Ishikawa (cell line): Measurements from ENCODE around the gene YJEFN3.

ENCODE experiments used
- CEBPB ChIP-seq: IDR thresholded peaks from 2 replicates; pipeline ENCODE4 v1.6.1; 2012
- CREB1 ChIP-seq: IDR thresholded peaks from 2 replicates; pipeline ENCODE4 v1.6.1; 2012; ENCODE audit warnings: low read depth
- EGR1 ChIP-seq: IDR thresholded peaks from 2 replicates; pipeline ENCODE4 v1.6.1; 2012
- EP300 ChIP-seq: IDR thresholded peaks from 2 replicates; pipeline ENCODE4 v1.6.1; 2012; ENCODE audit warnings: borderline replicate concordance
- FOXM1 ChIP-seq: IDR thresholded peaks from 2 replicates; pipeline ENCODE4 v1.6.1; 2012; ENCODE audit warnings: low read depth, borderline replicate concordance
- NFIC ChIP-seq: IDR thresholded peaks from 2 replicates; pipeline ENCODE4 v1.6.1; 2012
- RAD21 ChIP-seq: IDR thresholded peaks from 2 replicates; pipeline ENCODE4 v1.6.1; 2012; ENCODE audit warnings: low read depth
- TAF1 ChIP-seq: IDR thresholded peaks from 2 replicates; pipeline ENCODE4 v1.6.1; 2012; ENCODE audit warnings: low read depth, mild to moderate bottlenecking
- TCF12 ChIP-seq: IDR thresholded peaks from 2 replicates; pipeline ENCODE4 v1.6.1; 2012; ENCODE audit warnings: low read depth
- TEAD4 ChIP-seq: IDR thresholded peaks from 2 replicates; pipeline ENCODE4 v1.6.1; 2012
- YY1 ChIP-seq: IDR thresholded peaks from 2 replicates; pipeline ENCODE4 v1.6.1; 2012; ENCODE audit warnings: low read depth
- ZBTB7A ChIP-seq: IDR thresholded peaks from 2 replicates; pipeline ENCODE4 v1.6.1; 2012; ENCODE audit warnings: low read depth
- TF ChIP-seq, protein P1 (sequence below): IDR thresholded peaks from 2 replicates; pipeline ENCODE4 v1.6.1; 2012
- TF ChIP-seq, protein P2 (sequence below): IDR thresholded peaks from 2 replicates; pipeline ENCODE4 v1.6.1; 2012; ENCODE audit warnings: low read depth, mild to moderate bottlenecking
- TF ChIP-seq, protein P3 (sequence below): IDR thresholded peaks from 2 replicates; pipeline ENCODE4 v1.6.1; 2012

The YJEFN3 gene

DNA sequence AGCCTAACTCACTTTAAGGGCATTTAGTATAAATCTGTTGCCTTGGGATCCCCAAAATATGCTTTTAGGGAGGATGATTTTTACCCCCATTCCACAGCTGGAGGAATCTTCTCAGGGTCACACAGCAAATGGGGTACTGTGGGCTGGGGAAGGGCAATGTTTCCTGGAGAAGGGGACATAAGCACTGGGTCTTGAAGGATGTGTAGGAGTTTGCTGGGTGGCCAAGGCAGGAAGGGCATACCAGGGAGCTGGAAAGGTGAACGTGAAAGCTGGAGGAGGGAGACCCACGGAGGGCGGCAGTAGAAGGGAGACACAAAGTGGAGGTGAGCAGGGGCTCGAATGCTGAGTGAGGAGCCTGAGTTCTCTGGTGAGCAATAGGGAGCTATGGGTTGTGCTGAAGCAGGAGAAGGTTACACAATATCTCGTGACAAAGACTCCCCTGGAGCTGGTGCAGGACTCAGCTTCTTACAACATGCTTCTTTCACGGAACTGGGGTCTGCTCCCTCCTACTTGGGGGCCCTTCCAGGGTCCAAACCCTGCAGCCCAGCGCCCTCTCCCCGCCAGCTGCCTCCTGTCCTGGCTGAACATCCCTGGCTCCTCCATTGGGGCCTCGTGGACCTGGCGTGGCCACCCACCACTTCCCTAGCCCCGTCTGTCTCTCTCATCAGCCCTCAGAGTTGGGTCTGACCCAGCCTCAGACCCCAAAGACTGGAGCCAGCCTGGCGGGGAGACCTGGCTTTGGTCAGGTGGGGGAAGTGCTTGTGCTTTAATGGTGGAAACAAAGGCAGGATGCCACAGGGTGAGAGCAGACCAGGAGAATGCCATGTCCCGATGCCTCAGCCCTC lies 20.4 kb downstream of the YJEFN3 start:
- TF ChIP-seq RAD21 (no peak), CREB1 (no peak), TCF12 (no peak), FOXM1 (no peak), TAF1 (no peak), NFIC (no peak)

DNA sequence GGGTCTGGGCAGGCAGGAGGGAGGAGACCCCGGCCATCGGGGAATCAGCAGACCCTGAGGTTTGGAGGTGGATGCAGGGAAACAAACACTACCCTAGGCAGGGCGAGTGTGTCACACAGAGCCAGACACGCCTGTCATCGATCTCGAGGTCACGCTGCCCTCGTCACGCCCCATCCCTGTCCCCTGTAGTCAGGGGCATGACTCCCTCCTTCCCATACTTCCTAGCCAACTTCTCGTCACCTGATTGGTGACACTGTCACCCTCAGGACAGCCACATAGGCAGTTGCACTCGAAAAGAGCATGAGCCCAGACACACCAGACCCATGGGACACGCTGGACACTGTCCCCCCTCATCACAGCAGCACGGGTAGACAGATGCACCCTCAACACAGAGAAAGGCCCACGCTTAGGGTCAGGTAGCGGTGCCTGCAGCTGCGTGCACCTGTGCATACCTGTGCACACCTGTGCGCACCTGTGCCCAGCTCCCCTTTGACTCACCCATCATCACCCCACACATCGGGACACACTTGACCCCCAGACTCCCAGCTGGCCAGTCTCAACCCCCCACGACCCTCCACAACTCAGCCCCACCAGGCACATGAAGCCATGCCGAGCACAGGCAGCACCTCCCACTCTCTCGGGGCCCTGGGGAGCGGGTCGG lies 21.2 kb downstream of the YJEFN3 start:
- TF ChIP-seq FOXM1, result no peak
- TF ChIP-seq TAF1, result no peak
- TF ChIP-seq, protein P1, sequence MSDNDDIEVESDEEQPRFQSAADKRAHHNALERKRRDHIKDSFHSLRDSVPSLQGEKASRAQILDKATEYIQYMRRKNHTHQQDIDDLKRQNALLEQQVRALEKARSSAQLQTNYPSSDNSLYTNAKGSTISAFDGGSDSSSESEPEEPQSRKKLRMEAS, result no peak
- TF ChIP-seq RAD21, result no peak

DNA sequence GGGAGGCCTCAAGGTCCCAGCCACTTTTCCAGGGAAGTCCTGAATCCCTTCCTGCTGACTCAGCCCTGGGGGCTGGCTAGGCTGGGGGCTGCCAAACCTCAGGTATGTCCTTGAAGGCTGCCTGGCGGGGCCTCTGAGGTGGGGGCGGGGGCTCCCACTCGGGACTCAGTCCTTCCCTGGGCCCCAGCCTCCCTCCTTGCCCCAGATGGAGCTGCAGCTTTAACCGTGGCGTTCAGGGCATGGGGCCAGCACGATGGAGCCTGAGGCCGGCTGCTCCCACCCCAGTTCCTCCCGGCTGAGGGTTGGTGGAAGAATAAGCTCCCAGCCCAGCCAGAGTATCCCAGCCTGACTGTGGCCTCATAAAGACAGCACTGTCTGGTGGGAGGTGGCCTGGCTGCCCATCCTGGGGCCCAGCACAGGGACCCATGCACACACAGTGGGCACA lies 21.8 kb downstream of the YJEFN3 start:
- TF ChIP-seq ZBTB7A, result no peak
- TF ChIP-seq EP300, result no peak
- TF ChIP-seq, protein P2, sequence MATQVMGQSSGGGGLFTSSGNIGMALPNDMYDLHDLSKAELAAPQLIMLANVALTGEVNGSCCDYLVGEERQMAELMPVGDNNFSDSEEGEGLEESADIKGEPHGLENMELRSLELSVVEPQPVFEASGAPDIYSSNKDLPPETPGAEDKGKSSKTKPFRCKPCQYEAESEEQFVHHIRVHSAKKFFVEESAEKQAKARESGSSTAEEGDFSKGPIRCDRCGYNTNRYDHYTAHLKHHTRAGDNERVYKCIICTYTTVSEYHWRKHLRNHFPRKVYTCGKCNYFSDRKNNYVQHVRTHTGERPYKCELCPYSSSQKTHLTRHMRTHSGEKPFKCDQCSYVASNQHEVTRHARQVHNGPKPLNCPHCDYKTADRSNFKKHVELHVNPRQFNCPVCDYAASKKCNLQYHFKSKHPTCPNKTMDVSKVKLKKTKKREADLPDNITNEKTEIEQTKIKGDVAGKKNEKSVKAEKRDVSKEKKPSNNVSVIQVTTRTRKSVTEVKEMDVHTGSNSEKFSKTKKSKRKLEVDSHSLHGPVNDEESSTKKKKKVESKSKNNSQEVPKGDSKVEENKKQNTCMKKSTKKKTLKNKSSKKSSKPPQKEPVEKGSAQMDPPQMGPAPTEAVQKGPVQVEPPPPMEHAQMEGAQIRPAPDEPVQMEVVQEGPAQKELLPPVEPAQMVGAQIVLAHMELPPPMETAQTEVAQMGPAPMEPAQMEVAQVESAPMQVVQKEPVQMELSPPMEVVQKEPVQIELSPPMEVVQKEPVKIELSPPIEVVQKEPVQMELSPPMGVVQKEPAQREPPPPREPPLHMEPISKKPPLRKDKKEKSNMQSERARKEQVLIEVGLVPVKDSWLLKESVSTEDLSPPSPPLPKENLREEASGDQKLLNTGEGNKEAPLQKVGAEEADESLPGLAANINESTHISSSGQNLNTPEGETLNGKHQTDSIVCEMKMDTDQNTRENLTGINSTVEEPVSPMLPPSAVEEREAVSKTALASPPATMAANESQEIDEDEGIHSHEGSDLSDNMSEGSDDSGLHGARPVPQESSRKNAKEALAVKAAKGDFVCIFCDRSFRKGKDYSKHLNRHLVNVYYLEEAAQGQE, result no peak

DNA sequence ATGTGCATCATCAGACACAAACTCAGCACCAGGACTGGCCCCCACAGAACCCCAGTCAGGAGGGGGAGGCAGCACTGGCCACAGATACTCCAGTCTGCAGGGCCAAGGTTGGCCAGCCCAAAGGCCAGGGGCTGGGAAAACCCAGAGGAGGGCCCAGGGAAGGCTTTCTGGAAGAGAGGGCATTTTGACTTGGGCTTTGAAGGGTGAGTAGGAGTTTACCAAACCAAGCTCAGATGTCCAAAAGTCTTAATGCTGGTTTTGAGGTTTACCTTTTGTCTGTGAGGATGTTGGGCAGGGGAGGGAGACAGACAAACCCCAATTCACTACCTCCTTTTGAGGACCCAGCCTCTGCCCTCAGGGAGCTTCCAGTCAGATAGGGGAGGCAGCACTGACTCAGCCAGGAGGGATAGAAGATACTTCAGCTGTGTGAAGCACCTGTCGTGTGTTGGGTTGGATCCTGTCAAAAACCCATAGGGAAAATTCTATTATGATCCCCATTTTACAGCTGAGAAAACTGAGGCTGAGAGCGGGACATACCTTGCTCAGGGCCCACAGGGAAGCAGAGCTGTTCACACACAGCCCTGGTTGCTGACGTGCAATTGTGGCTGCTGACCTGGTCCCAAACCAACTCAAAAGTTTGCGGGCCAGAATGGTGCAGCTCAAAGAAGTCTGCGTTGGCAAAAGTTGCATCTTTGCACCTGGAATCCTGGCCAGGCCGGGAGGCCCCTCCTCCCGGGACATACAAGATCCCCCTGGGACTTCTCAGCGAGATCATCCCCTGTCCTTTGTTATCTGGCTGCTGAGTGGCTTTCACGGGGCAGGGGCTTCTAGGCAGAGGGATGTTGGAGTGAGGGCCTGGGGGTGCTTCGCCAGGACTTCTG lies 22.5 kb downstream of the YJEFN3 start:
- no peak for TF ChIP-seq YY1
- no peak for TF ChIP-seq EGR1
- TF ChIP-seq RAD21, result no peak
- TF ChIP-seq, protein P2, result no peak

DNA sequence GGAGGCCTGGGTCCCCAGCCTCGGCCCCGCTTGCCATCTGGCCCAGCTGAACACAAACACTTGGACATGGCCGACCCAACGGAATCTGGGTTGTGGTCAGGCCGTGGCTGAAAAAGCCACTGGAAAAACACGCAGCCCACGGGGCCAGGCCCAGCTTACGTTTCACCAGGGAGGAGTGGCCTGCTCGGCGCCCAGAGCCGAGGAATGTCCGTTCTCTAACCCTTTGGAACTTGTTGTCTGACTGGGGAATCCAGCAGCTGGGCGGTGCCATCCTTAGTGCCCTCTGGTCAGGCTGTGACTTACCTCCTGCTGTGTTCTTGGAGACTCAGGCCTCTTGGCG lies 23.1 kb downstream of the YJEFN3 start:
- TF ChIP-seq, protein P1, result no peak
- TF ChIP-seq RAD21 (no peak), ZBTB7A (no peak), CREB1 (no peak), TEAD4 (no peak), CEBPB (no peak)

DNA sequence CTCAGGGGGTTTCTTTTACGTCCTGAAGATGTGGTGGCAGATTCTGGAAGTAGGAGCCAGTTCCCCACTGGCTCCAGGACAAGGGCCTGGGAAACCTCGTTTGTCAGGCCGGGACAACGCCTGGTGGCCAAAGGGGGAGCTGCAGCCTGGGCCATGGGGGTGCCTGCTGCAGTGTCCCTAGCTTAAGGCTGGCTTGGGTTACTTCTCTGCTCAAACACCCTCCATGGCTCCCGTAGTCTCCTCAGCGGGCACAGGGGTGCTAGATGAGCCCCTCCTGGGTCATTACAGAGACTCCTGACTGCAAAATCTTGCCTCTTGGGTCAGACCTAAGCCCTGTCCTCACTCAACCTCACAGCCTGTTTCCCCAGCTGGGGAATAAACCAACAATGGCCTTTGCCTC lies 24.1 kb downstream of the YJEFN3 start:
- TF ChIP-seq TAF1, result no peak
- peak; percentile 44 for TF ChIP-seq RAD21
- TF ChIP-seq NFIC, result no peak

DNA sequence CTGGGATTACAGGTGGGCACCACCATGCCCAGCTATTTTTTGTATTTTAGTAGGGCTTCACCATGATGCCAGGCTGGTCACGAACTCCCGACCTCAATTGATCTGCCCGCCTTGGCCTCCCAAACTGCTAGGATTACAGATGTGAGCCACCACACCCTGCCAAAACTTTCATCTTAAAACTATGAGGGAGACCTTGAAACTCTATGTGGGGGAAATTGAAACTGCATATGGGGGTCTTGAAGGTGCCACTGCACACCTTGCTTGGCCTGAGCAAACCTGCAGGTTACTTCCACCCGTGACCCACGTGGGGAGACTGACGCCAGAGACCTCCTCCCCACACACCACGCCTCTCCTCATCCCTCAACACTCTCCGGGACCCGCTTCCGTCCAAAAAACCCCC lies 25.0 kb downstream of the YJEFN3 start:
- no peak for TF ChIP-seq CREB1
- TF ChIP-seq, protein P2, result no peak
- TF ChIP-seq CEBPB, result no peak
- no peak for TF ChIP-seq TCF12
- TF ChIP-seq TEAD4, result no peak
- TF ChIP-seq, protein P3, sequence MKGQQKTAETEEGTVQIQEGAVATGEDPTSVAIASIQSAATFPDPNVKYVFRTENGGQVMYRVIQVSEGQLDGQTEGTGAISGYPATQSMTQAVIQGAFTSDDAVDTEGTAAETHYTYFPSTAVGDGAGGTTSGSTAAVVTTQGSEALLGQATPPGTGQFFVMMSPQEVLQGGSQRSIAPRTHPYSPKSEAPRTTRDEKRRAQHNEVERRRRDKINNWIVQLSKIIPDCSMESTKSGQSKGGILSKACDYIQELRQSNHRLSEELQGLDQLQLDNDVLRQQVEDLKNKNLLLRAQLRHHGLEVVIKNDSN, result no peak
- TF ChIP-seq TAF1, result no peak
- TF ChIP-seq YY1, result no peak
- TF ChIP-seq, protein P1, result no peak
- no peak for TF ChIP-seq EGR1
